IPS-NIHi7 (cell line): ENCODE data around the gene KCNN1.
A peak's percentile ranks its signal among the peaks of the same experiment; 100 is the strongest.
"Not testable (repeated sequence)": the region's sequence is repeated elsewhere in the genome, so short reads cannot be mapped to it uniquely, and the experiment has no call there.

Source experiments
- DNase-seq: peaks from one replicate; pipeline ENCODE4 v3.0.0; 2012; ENCODE audit warnings: mixed read lengths; ENCODE audit errors: extremely low spot score

KCNN1 gene

GRCh38 chr19:18000915-18001776 lies 34.2 kb downstream of the KCNN1 start:
- peak; percentile 81 for DNase-seq

DNA sequence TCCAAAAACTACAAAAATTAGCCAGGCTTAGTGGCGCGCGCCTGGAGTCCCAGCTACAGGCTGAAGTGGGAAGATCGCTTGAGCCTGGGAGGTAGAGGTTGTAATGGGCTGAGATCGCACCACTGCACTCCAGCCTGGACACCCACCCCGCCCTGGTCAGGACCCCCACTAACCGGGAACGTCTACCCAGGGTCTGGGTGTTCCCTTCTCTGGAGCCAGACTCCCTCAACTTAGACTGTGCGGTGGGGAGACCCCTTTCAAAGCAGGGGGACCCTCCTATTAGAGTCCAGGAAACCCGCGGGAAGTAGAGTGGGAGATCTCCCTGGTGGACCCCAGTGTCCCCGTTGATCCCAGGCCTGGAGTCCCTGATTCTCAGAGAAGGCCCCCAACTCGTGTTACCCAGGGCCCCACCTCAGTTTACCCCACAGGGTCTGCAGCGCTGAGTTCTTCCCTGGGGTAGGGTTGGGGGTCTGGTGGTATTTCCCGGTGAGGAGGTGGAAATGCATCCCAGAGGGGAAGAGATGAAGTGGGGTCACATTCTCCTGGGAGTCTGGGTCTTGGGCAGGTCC lies 35.0 kb downstream of the KCNN1 start:
- DNase-seq: no peak

- DNase-seq: no peak
Observed at GRCh38 chr19:18002347-18002850, 35.5 kb downstream of the KCNN1 start.

GRCh38 chr19:18005750-18006149 lies 38.8 kb downstream of the KCNN1 start:
- DNase-seq: not testable (repeated sequence)

DNA sequence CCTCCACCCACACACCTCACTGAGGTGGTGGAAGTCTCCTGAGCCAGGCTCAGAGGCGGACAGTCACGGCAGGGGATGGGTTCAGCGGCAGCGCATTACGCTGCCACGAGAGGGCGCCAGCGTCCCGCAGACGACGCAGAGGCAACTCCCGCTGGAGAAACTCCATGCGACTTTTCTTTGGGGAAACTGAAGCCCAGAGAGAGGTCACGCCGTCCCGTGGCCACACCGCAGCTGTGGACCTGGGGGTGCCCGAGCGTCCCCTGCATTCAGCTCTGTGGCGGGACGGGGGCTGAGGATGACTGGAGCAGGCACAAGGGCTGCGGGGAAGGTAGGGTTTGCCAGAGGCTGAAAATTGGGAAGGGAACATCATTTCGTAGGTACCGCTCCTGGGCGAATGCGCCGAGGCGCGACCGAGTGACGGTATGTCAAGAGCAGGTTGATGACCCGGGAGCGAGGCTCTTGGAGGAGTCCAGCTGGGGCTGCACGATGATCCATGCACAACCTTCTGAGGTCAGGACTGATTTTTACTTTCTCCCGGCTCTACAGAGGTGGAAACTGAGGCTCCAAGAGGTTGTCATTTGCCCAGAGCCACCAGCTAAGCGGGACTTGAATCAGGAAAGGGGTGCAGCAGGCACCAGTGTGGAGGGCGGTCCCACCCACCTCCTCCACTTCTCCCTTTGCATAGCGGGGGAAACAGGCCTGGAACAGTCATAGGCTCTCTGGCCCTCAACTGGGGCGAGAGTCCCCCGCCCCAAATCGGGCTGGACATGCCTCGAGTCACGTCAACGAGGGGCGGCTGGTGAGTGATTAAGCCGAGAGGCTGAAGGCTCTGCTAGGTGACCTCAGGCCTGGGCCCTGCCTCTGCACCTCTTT lies 40.4 kb downstream of the KCNN1 start:
- peak; percentile 88 for DNase-seq

DNA sequence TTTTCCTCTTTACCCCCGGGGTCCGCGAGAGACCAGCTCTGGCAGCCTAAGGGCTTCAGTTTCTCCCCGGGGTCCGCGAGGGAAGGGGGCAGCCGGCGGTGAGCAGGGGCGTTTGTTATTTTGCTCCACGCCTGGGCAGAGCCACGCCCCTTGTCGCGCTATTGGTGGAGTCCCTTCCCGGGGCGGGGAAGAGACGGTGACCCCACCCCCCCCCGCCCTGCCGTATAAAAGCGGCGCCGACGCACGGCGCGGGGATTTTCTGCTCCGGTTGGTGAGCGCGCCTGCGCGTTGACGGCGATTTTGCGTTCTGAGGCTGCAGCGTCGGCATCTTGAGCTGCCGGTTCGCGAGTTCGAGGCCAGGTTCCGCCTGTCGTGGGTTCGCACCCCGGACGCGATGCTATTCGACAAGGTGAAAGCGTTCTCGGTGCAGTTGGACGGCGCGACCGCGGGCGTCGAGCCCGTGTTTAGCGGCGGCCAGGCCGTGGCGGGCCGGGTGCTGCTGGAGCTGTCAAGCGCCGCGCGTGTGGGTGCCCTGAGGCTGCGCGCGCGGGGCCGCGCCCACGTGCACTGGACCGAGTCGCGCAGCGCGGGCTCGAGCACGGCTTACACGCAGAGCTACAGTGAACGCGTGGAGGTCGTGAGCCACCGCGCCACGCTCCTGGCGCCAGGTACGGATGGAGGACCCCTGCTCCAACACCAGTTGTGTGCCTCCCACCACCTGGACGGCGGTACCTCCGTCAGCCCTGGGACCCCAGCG lies 41.2 kb downstream of the KCNN1 start, which contains the start of gene ARRDC2:
Gene ARRDC2, plus strand, starts transcription at position 254 of the 757 bp plus-strand sequence. Its CDS starts 141 bp downstream, at position 395.
- DNase-seq: peak; percentile 99

DNA sequence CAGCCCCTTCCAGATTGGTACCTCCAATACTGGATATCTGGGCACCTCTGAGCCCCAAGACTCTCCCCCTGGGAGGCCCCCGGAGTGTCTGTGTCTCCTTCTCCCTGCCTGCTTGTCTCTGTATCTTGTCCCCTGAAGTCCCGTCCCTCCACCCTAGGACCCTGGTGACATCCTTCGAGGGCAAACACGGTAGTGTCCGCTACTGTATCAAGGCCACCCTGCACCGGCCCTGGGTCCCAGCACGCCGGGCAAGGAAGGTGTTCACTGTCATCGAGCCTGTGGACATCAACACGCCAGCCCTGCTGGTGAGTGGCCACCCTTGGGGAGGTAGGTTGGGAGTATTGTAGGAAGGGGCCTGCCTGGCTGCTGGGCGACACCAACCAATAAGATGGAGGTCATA lies 41.9 kb downstream of the KCNN1 start:
- no peak for DNase-seq

DNA sequence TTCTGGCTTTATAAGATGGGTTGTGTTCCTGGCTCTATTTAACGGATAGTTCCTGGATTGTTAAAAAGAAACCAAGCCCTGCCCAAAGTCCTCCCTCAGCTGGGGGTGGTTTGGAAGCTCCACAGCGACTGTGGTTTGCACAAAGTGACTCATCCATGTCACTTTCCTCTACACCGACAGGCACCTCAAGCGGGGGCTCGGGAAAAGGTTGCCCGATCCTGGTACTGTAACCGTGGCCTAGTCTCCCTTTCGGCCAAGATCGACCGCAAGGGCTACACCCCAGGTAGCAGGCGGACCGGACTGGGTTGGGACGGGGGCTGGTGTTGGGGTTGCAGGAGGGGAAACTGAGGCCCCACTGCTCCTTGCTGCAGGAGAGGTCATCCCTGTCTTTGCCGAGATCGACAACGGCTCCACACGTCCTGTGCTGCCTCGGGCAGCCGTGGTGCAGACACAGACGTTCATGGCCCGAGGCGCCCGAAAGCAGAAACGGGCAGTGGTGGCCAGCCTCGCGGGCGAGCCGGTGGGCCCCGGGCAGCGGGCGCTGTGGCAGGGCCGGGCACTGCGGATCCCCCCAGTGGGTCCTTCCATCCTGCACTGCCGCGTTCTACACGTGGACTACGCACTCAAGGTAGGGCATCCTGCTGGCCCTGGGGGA lies 42.6 kb downstream of the KCNN1 start:
- no peak for DNase-seq

DNA sequence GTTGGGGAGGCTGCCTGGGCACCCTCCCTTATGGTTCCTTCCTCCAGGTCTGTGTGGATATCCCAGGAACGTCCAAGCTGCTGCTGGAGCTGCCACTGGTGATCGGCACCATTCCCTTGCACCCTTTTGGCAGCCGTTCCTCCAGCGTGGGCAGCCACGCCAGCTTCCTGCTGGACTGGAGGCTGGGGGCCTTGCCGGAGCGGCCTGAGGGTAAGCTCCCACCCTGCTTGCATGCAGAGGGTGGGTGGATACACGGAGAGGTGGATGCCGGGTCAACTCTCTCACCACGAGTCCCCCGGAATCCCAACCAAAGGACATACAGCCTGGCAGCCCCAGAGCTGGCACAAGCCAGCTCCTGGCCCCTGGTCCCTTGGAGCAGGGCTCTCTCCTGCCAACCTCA lies 43.2 kb downstream of the KCNN1 start:
- DNase-seq: no peak

- DNase-seq: no peak
Observed at GRCh38 chr19:18013210-18014111, 46.6 kb downstream of the KCNN1 start.

- DNase-seq: no peak
Observed at GRCh38 chr19:18014197-18014596, 47.3 kb downstream of the KCNN1 start.

DNA sequence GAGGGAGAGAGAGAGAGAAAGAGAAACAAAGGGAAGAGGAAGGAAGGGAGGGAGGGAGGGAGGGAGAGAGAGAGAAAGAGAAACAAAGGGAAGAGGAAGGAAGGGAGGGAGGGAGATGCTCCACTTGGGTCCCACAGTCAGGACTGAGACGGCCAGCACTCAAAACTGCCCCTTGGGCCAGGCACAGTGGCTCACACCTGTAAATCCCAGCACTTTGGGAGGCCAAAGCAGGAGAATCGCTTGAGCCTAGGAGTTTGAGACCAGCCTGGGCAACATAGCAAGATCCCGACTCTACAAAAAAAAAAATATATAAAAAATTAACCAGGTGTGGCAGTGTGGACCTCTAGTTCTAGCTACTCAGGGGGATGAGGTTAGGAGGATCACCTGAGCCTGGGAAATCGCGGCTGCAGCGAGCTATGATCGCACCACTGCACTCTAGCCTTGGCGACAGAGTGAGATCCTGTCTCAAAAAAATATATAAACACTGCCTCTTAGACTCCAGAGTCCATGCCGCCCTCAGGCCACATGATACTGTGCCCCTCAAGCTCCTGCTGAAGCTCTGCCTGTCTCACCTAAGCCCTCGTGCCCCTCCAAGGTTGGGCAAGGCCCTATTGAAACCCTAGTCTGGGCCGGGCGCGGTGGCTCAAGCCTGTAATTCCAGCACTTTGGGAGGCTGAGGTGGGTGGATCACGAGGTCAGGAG lies 49.5 kb downstream of the KCNN1 start:
- no peak for DNase-seq

DNA sequence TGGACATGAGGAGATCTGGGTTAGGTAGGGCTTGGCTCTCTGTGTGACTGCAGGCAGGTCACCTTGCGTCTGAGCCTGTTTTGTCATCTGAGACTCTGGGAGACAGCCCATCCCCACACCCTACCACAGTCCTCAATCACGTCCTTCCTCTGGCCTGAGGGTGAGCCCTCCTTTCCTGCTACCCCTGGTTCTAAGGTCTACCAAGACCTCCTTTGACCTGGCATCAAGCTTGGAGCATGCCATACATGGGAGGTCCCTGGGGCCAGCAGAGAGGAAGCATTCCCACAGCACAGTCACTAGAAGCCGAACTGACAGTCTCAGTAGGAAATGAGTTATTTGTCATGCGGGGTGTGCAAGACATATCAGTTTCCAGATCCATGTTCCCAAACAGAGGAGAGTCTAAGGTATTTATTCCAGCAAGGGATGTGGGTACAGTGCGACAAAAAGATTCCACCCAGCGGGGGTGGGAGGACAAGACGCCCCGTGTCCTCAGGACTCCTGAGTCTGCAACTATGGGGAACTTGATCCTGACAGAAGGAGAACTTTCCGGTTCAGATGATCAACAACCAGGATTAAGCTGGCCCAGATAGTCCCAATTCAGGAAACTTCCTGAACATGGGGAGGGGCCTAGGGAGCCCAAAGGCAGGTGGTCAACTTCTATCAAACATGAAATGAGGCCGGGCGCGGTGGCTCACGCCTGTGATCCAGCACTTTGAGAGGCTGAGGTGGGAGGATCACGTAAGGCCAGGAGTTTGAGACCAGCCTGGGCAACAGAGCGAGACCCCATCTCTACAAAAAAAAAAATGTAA lies 50.6 kb downstream of the KCNN1 start:
- no peak for DNase-seq

GRCh38 chr19:18020212-18021085 lies 53.5 kb downstream of the KCNN1 start:
- no peak for DNase-seq

- DNase-seq: no peak
Observed at GRCh38 chr19:18021121-18021755, 54.3 kb downstream of the KCNN1 start.

DNA sequence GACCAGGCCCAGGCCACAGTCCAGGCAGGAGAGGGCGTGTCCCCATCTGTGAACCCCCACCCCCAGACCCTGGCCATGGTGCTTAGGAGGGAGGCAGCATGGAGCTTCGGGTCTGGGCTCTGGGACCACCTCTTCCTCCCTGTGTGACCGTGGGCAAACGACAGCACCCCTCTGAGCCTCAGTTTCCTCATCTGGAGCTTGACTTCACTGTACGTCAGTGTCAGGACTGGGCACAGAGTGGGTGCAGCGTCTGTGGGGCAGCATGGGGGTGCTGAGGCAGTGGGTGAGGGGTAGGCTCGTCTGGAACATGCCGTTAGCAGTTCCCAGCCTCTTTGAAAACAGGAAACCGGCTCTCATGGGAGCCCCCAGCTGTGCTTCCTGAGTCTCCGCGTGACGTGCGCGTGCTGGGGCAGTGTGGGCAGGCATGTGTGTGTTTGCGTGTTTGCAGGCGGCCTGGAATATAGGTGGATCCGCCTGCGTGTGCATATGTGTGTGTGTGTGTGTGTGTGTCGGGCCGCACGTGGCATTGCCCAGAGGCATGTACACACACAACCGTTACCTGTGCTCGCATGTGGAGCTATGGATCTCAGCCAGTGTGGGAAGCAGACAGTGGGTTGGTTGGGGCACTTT lies 56.8 kb downstream of the KCNN1 start:
- no peak for DNase-seq
